ENCODE data around the gene TAAR6. TPM values are rescaled to one million over a fixed set of nuclear protein-coding genes. Genes with fewer than 3 reads are reported as not detected.

The TAAR6 gene
- total and polyA plus RNA-seq, 2 of the 4 experiments (the other 2 are of a cell fraction): not detected

DNA sequence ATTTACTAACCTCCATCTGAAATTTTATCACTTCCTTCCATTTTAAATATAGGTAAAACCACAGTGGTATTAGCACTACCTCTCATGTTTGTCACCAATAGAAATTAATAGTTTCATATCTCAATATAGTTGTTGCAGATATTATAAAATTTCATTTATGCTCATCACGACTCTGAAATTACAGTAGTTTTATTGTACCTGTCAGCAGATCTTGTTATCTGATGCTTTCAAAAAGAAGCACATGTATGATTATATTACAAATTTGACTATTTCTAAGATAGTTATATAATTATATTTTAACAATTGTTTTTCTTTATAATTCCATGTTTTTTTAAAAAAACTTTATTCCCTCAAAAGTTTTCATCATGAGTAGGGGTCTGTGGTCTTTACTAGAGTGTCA, 14.6 kb downstream of the TAAR6 start:
- Histone ChIP-seq H2BK5ac (ENCODE audit: low read depth, low read length, poor library complexity, severe bottlenecking) (no peak overlapping the region), H3K4me2 (ENCODE audit: low read depth, low read length) (no peak overlapping the region), H3K14ac (replicated peaks; ENCODE audit: low read depth, low read length) (no peak overlapping the region), H3K27me3 (ENCODE audit: control insufficient read depth, insufficient read depth, low read length) (peaks cover 42% of the 10 kb centered on the region), H3K27ac (ENCODE audit: insufficient read depth, low read length) (no peak overlapping the region), H3K9ac (ENCODE audit: low read depth, low read length) (no peak overlapping the region), H4K91ac (ENCODE audit: insufficient read depth, low read depth, low read length) (no peak overlapping the region), H3K4me3 (ENCODE audit: insufficient read depth, low read depth, low read length) (no peak overlapping the region), H3K9me3 (ENCODE audit: control insufficient read depth, insufficient read depth, low read length) (peaks cover 3% of the 10 kb centered on the region), H3K18ac (ENCODE audit: low read depth, low read length) (no peak overlapping the region), H2AK9ac (replicated peaks; ENCODE audit: low read depth, low read length, poor library complexity) (no peak overlapping the region), H2AFZ (replicated peaks; ENCODE audit: low read length, poor library complexity) (no peak overlapping the region), H2BK20ac (ENCODE audit: low read depth, low read length) (no peak overlapping the region), H3K9me1 (ENCODE audit: insufficient read depth, low read length) (no peaks in the 10 kb centered on the region), H4K20me1 (ENCODE audit: insufficient read depth, low read length) (no peaks in the 10 kb centered on the region), H2AK5ac (ENCODE audit: low read depth, low read length) (no peak overlapping the region), H3K36me3 (ENCODE audit: control insufficient read depth, insufficient read depth, low read length) (no peaks in the 10 kb centered on the region), H3K56ac (ENCODE audit: extremely low read depth, insufficient read depth, low read length) (no peak overlapping the region), H4K5ac (ENCODE audit: low read depth, low read length) (no peak overlapping the region), H2BK120ac (ENCODE audit: low read depth, low read length) (no peak overlapping the region), H3K79me1 (ENCODE audit: low read depth in 1 of 2, low read length in 2 of 2) (no peaks in the 10 kb centered on the region), H2BK15ac (ENCODE audit: low read depth, low read length) (no peak overlapping the region), H4K8ac (ENCODE audit: low read depth in 2 of 2, low read length in 2 of 2) (no peak overlapping the region), H3K23ac (ENCODE audit: low read depth, low read length) (no peak overlapping the region), H3K4ac (ENCODE audit: low read depth, low read length) (no peak overlapping the region), H3K4me1 (ENCODE audit: control insufficient read depth, insufficient read depth, low read length) (no peaks in the 10 kb centered on the region)
- in situ Hi-C loops (cut with MboI; ENCODE audit: low sequenced_read_pairs) (no loop called here), dilution Hi-C loops (cut with HindIII; ENCODE audit: low sequenced_read_pairs, unreplicated experiment) (no loop called here), intact Hi-C loops (cut with micrococcal nuclease) (no loop called here)
- BruUV-seq (replicated peaks): no TSS peak
- CTCF ChIA-PET: no interaction called here
- no peak for TF ChIP-seq BHLHE40 (IDR thresholded peaks at IDR 0.05; ENCODE audit: low read depth, low read length)
- TF ChIP-seq SMC3 (IDR thresholded peaks at IDR 0.05; ENCODE audit: low read depth, low read length): no peak
- no peak for TF ChIP-seq CHD1 (IDR thresholded peaks at IDR 0.05; ENCODE audit: low read depth, low read length)
- no peak for TF ChIP-seq MAZ (IDR thresholded peaks at IDR 0.05; ENCODE audit: borderline replicate concordance, low read depth, low read length)
- no peak for TF ChIP-seq CEBPB (IDR thresholded peaks at IDR 0.05; ENCODE audit: low read depth, low read length)
- TF ChIP-seq, protein P1, sequence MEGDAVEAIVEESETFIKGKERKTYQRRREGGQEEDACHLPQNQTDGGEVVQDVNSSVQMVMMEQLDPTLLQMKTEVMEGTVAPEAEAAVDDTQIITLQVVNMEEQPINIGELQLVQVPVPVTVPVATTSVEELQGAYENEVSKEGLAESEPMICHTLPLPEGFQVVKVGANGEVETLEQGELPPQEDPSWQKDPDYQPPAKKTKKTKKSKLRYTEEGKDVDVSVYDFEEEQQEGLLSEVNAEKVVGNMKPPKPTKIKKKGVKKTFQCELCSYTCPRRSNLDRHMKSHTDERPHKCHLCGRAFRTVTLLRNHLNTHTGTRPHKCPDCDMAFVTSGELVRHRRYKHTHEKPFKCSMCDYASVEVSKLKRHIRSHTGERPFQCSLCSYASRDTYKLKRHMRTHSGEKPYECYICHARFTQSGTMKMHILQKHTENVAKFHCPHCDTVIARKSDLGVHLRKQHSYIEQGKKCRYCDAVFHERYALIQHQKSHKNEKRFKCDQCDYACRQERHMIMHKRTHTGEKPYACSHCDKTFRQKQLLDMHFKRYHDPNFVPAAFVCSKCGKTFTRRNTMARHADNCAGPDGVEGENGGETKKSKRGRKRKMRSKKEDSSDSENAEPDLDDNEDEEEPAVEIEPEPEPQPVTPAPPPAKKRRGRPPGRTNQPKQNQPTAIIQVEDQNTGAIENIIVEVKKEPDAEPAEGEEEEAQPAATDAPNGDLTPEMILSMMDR (conservative IDR thresholded peaks at IDR 0.05; ENCODE audit: low read depth, low read length): no peak
- no peak for TF ChIP-seq RAD21 (IDR thresholded peaks at IDR 0.05; ENCODE audit: low read length)
- peak; percentile 56 for TF ChIP-seq MAFK (IDR thresholded peaks at IDR 0.05; ENCODE audit: low read depth, low read length)
- TF ChIP-seq RCOR1 (IDR thresholded peaks at IDR 0.05; ENCODE audit: insufficient replicate concordance, low read length): no peak
- POLR2A ChIA-PET (ENCODE audit: unreplicated experiment): no interaction called here
- no peak for DNase-seq
- ATAC-seq (ENCODE audit: low read depth): no peak
- WGBS, 2 experiments (ENCODE audit: extremely low coverage in 2 of 2, insufficient read length in 1 of 2): no CpG with 5 or more reads among the region's 1 CpG
